Mucosa of stomach (tissue), 1 donor: ENCODE measurements around the gene CFAP99.

Experiments used
- H3K27me3 ChIP-seq: one replicate; pipeline ENCODE4 v1.7.0; 2013; ENCODE audit warnings: mild to moderate bottlenecking, low read length; ENCODE audit not compliant: control insufficient read depth, insufficient read depth
- H3K36me3 ChIP-seq: one replicate; pipeline ENCODE4 v1.7.0; 2013; ENCODE audit warnings: low read length; ENCODE audit not compliant: control insufficient read depth, insufficient read depth
- H3K4me1 ChIP-seq: one replicate; pipeline ENCODE4 v1.7.0; 2013; ENCODE audit warnings: mild to moderate bottlenecking, low read length; ENCODE audit not compliant: control insufficient read depth, insufficient read depth
- H3K4me3 ChIP-seq: one replicate; pipeline ENCODE4 v1.7.0; 2013; ENCODE audit warnings: low read length
- H3K9ac ChIP-seq: one replicate; pipeline ENCODE4 v1.7.0; 2013; ENCODE audit warnings: mild to moderate bottlenecking, low read length, moderate library complexity
- H3K9me3 ChIP-seq: one replicate; pipeline ENCODE4 v1.7.0; 2013; ENCODE audit warnings: mild to moderate bottlenecking, low read length, moderate library complexity; ENCODE audit not compliant: control insufficient read depth
- donor health status: Pancreatic carcinoma.

The CFAP99 gene

GRCh38 chr4:2416564-2417225 is 2.1 kb upstream of the CFAP99 start:
- peaks cover 45% of the 10 kb centered on the region for H3K4me1 ChIP-seq
- peak overlapping the region; percentile 66 for H3K9ac ChIP-seq
- no peaks in the 10 kb centered on the region for H3K36me3 ChIP-seq
- peaks cover 34% of the 10 kb centered on the region for H3K27me3 ChIP-seq
- peak overlapping the region; percentile 39 for H3K4me3 ChIP-seq
- no peaks in the 10 kb centered on the region for H3K9me3 ChIP-seq

DNA sequence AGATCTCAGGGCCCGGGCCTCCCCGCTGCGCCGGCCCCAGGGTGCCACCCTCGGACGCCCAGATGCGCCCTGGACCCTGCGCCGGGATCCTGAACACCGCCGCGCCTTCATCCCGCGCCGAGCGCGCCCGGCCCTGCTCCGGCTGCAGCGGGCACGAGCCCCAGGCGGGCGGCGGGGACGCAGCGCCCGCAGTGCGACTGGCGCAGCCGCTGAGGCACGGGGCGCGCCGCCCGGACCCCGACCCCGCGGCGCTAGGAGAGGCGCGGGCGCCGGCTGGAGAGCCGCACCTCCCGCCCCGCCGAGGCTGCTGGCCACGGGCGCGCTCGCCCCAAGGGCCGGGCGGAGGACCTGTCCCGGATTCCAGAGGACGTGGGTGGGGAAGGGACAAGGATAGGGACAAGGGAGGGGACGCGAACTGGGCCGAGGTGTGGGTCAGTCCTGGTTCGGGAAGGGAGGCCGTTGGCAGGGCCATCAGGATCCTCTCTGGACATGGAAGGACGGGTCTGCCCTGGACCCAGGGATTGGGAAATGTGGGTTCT is 1.5 kb upstream of the CFAP99 start:
- peaks cover 34% of the 10 kb centered on the region for H3K27me3 ChIP-seq
- peak overlapping the region; percentile 39 for H3K4me3 ChIP-seq
- no peaks in the 10 kb centered on the region for H3K36me3 ChIP-seq
- peak overlapping the region; percentile 66 for H3K9ac ChIP-seq
- peaks cover 39% of the 10 kb centered on the region for H3K4me1 ChIP-seq
- H3K9me3 ChIP-seq, result no peaks in the 10 kb centered on the region

DNA sequence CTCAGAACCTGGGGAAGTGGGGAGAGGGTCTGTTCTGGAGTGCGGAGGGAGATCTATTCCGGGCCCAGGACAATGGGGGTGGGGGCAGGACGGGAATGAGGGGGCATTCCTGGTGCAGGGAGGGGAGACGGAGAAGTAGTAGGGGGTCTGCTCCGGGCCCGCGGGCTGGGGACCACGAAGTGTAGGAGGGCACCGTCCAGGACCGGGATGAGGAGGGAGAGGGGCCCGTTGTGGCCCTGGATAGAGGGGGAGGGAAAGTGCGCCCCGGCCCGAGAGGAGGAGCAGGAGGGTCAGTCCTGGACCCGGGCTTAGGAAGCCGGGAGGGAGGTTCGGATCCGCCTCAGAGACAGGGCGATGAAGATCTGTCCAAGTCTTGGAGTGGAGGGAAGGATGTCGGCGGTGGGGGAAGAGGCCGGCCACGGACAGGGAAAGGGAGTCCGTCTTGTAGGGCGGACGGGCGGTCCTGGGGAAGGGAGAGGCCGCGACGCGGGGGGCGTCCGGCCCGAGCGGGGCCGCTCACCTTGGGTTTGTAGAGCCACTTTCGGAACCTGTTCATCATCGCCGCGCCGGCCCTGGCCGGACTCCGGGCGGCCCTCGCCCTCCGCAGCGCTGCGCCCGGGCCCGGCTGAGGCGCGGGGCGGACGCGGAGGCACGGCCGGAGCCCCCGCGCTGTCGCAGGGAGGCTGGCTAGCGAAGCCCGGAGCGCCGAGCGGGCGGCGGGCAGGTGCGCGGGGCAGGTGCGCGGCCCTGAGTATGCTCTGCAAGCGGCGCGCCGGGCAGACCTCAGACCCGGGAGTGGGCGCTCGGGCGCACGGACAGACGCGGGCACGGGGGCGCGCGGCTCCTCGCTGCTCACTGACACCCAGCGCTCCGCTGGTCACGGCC is 748 bp upstream of the CFAP99 start, which contains the start of gene ZFYVE28:
Gene ZFYVE28, minus strand, starts transcription at position 881 of the 885 bp plus-strand sequence. Its CDS starts 322 bp downstream, at position 559.
- no peaks in the 10 kb centered on the region for H3K36me3 ChIP-seq
- H3K9ac ChIP-seq, result peak within 1 kb of the TSS; percentile 60
- H3K9me3 ChIP-seq, result no peaks in the 10 kb centered on the region
- peaks cover 34% of the 10 kb centered on the region for H3K27me3 ChIP-seq
- peaks cover 32% of the 10 kb centered on the region for H3K4me1 ChIP-seq
- H3K4me3 ChIP-seq, result peak within 1 kb of the TSS; percentile 32

DNA sequence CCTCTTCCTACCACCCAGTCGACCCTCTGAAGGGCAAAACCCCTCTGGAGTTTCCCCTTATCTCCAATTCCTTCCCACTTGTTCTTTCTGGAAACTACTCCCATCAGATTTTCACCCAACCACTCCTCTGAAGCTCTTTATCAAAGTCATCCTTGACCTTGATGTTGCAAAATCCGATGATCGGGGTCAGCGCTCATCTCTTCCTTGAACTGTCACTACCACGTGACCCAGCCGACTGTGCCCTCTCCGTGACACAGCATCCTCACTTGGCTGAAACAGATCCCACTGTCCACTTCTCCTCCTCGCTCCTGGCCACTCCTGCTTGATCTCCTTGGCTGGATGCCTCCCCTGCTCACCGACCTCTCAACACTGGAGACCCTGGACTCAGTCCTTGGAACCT is 1.1 kb downstream of the CFAP99 start:
- H3K27me3 ChIP-seq, result peaks cover 34% of the 10 kb centered on the region
- peaks cover 14% of the 10 kb centered on the region for H3K4me1 ChIP-seq
- H3K36me3 ChIP-seq, result no peaks in the 10 kb centered on the region
- no peaks in the 10 kb centered on the region for H3K9me3 ChIP-seq
- H3K4me3 ChIP-seq, result no peak overlapping the region
- H3K9ac ChIP-seq, result no peak overlapping the region

DNA sequence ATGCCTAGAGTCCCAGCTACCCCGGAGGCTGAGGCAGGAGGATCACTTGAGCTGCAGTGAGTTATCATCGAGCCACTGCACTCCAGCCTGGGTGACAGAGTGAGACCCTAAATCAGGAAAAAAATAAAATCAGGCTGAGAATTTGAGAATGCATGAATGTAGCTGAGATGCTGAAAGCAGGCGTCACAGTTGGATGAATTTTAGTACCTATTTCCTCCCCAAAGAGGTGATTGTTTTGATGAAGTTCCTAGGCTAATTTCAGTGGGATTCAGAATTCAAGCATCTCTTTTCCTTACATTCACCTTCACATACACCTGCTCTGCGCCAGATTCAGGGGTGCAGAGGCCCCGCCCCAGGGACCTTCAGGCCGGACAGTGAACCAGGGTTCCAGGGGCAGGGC is 3.2 kb downstream of the CFAP99 start:
- no peak overlapping the region for H3K4me3 ChIP-seq
- no peak overlapping the region for H3K9ac ChIP-seq
- H3K36me3 ChIP-seq, result no peaks in the 10 kb centered on the region
- H3K4me1 ChIP-seq, result peaks cover 10% of the 10 kb centered on the region
- H3K27me3 ChIP-seq, result peaks cover 26% of the 10 kb centered on the region
- H3K9me3 ChIP-seq, result no peaks in the 10 kb centered on the region

GRCh38 chr4:2423066-2423465 is 4.3 kb downstream of the CFAP99 start:
- no peaks in the 10 kb centered on the region for H3K36me3 ChIP-seq
- no peak overlapping the region for H3K9ac ChIP-seq
- peaks cover 19% of the 10 kb centered on the region for H3K27me3 ChIP-seq
- H3K4me1 ChIP-seq, result peaks cover 10% of the 10 kb centered on the region
- H3K4me3 ChIP-seq, result no peak overlapping the region
- no peaks in the 10 kb centered on the region for H3K9me3 ChIP-seq

DNA sequence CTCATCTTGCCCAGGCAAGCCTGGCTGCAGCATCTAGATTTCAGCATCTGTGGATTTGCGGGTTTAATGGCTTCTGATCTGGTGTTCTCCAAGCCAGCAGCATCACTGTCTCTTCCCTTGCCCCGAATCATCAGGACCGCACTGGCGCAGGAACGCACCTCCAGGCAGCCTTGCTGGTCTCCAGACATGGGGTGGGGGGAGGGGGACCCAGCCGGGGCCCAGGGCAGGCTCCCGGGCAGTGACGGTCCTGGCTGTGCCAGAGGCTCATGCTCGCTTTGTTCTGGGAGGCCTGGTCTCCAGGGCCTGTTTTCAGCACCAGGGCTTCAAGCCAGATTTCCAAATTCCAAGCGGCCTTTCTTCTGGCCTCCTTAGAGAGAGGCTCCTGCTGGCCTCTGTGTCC is 4.9 kb downstream of the CFAP99 start:
- Histone ChIP-seq H3K36me3 (no peaks in the 10 kb centered on the region), H3K4me3 (no peak overlapping the region), H3K9me3 (no peaks in the 10 kb centered on the region), H3K4me1 (peaks cover 10% of the 10 kb centered on the region), H3K27me3 (peaks cover 19% of the 10 kb centered on the region), H3K9ac (no peak overlapping the region)

DNA sequence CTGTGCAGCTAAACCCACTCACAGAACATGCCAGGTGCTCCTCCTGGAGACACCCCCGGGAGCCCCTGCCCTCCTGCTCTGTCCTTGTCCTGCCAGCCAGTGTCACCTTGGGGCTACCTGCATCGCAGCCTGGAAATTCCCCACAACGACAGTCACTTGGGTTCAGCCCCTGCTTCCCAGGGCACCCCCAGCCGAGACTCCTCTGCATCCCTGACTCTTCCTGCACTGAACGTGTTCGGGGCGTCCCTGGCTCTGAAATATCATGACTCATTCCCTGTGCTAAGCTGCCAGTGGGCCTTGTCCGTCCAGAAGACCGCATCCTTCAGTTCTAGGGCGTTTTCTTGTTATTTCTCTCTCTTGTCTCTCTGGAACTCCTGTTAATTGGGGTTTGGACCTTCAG is 5.8 kb downstream of the CFAP99 start:
- Histone ChIP-seq H3K27me3 (peaks cover 13% of the 10 kb centered on the region), H3K9ac (no peak overlapping the region), H3K4me1 (peaks cover 4% of the 10 kb centered on the region), H3K4me3 (no peak overlapping the region), H3K9me3 (no peaks in the 10 kb centered on the region), H3K36me3 (no peaks in the 10 kb centered on the region)

DNA sequence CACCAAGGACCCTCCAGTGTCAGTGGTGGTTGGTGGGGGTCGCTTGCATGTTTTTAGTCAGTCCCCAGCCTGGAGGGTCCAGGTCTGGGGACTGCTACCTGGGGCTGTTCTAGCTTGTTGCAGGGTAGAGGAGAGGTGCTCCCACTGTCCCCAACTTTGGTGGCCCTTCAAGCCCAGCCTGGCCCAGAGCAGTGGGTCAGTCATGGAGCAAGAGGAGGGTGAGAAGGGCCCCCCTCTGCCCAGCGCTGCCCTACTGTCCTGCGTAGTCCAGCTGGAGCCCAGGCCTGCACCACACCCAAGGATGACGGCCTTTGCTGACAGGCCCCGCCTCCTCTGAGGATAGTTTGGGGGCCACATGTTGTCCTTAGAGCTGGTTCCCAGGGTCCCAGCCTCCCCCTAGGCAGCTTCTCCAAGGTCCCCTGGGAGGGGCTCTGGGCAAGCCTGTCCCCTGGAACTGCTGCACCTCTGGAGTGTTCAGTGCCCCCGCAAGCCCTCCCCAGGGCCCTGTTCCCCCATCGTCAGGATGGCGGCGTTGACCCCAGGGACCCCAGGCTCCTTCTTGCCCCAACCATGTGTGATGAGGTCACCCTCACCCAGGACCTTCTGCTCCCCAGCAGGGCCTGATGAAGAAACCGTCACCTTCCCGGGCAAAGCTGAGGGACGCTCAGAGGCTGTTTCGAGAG is 6.8 kb downstream of the CFAP99 start:
- Histone ChIP-seq H3K27me3 (peaks cover 4% of the 10 kb centered on the region), H3K9ac (no peak overlapping the region)

DNA sequence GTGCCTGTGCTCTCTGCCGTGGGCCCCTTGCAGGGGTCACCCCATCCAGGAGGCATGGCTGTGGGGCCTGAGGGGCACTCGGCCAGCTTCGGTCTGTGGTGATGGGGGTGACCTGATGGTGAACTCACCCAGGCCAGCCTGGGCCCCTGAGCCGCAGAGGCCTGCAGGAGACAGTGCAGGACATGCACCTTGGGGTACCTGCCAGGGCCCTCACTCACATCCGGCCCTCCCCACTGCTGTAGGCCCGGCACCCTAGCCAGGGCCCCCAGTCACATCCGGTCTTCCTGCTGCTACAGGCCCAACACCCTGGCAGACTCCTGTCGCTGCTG is 7.3 kb downstream of the CFAP99 start:
- no peak overlapping the region for H3K4me3 ChIP-seq
- H3K36me3 ChIP-seq, result no peaks in the 10 kb centered on the region
- no peaks in the 10 kb centered on the region for H3K27me3 ChIP-seq
- H3K9ac ChIP-seq, result no peak overlapping the region
- no peaks in the 10 kb centered on the region for H3K9me3 ChIP-seq
- no peaks in the 10 kb centered on the region for H3K4me1 ChIP-seq

More for the DNA sequence above, 6.8 kb downstream of the CFAP99 start:
- Histone ChIP-seq H3K4me1 (no peaks in the 10 kb centered on the region), H3K9me3 (no peaks in the 10 kb centered on the region), H3K36me3 (no peaks in the 10 kb centered on the region), H3K4me3 (no peak overlapping the region)

DNA sequence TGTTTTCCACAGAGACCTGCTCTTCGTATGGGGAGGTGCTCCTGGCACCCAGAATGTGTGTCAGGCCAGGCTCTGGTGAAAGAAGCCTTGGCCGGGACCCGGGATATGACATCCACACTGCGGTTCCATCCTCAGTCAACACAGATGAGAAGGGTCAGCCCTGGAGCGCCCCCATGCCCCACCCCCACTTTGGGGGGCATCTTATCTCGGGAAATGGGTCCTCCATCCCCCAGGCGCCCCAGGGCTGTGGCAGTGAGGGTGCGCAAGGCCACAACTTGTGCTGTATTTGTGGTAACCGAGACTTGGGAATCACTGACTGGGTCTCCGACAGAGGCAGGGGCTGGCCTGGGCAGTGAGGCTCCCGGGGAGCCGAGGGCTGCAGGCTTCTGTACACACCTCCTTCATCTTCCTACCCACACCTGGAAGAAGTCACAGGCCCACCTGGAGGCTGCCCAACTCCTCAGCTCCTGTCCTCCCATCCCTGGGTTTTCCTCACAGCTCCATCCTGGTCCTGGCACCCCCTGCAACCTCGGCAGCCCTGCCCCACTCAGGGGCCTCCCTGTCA is 8.0 kb downstream of the CFAP99 start:
- H3K9me3 ChIP-seq, result no peaks in the 10 kb centered on the region
- H3K4me1 ChIP-seq, result no peaks in the 10 kb centered on the region
- no peaks in the 10 kb centered on the region for H3K27me3 ChIP-seq
- H3K9ac ChIP-seq, result no peak overlapping the region
- H3K4me3 ChIP-seq, result no peak overlapping the region
- H3K36me3 ChIP-seq, result no peaks in the 10 kb centered on the region
